Measurements from ENCODE around the gene FAM83G. TPM values are rescaled to one million over a fixed set of nuclear protein-coding genes. Genes with fewer than 3 reads are reported as not detected.
"Not testable (repeated sequence)": the region's sequence is repeated elsewhere in the genome, so short reads cannot be mapped to it uniquely, and the experiment has no call there.

Gene FAM83G, protein sequence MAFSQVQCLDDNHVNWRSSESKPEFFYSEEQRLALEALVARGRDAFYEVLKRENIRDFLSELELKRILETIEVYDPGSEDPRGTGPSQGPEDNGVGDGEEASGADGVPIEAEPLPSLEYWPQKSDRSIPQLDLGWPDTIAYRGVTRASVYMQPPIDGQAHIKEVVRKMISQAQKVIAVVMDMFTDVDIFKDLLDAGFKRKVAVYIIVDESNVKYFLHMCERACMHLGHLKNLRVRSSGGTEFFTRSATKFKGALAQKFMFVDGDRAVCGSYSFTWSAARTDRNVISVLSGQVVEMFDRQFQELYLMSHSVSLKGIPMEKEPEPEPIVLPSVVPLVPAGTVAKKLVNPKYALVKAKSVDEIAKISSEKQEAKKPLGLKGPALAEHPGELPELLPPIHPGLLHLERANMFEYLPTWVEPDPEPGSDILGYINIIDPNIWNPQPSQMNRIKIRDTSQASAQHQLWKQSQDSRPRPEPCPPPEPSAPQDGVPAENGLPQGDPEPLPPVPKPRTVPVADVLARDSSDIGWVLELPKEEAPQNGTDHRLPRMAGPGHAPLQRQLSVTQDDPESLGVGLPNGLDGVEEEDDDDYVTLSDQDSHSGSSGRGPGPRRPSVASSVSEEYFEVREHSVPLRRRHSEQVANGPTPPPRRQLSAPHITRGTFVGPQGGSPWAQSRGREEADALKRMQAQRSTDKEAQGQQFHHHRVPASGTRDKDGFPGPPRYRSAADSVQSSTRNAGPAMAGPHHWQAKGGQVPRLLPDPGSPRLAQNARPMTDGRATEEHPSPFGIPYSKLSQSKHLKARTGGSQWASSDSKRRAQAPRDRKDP
- 10 to 100 TPM; 18.9 to 40.4 (median 29.1) TPM for total RNA-seq
- long read RNA-seq, donor 1, full-length matches to known transcripts = 3 of 35 reads
- long read RNA-seq, donor 1, partial matches to known transcripts = 29 of 35 reads
- long read RNA-seq, donor 1, other reads (novel, unspliced or antisense) = 3 of 35 reads
- long read RNA-seq, donor 2, full-length matches to known transcripts = 1 of 4 reads
- long read RNA-seq, donor 2, partial matches to known transcripts = 0 of 4 reads
- long read RNA-seq, donor 2, other reads (novel, unspliced or antisense) = 3 of 4 reads

DNA sequence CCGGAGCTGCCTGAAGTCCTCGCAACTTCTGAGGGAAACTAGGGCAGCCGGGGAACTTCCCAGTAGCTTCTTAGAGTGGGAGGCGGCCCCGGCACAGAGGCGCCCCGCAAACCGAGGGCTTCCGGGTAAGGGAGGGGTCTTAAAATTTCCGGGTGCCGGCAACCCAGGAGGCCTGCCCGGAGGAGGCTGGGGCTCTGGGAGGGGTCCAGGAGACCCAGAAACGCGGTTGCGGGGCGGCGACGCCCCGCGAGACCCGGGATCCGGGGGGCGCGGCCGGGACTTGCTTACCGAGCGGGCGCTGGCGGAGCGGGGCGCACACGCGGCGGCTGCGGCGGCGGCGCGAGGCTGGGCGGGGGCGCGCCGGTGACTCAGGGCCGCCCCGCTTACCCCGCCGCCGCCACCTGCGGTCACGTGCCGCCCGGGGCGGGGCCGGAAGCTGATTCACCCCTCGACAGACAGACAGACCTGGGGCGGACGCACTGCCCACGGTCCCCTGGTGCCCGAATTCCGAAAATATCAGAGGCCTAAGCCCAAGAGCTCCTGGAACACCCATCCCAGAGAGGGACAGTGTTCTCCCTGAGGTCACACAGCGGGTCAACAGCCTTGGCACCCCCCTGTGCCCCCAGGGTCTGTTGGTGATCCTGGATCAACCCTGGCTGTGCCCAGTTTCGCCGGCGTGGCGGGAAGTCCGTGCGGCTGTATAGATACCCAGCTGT lies at the start of gene FAM83G:
Gene FAM83G (minus strand): TSS at position 344 of the 716 bp plus-strand sequence. CDS start 723 bp downstream, outside the sequence.
- H3K4me1 ChIP-seq (ENCODE audit: low read depth) = peaks cover 29% of the 10 kb centered on the region
- H3K9me3 ChIP-seq = no peaks in the 10 kb centered on the region
- H3K4me3 ChIP-seq = peak within 1 kb of the TSS; percentile 57
- intact Hi-C loops (cut with DNase I, micrococcal nuclease) = no loop called here
- peak; percentile 93 to 96 (median 94) for DNase-seq
- H3K36me3 ChIP-seq (ENCODE audit: low read depth) = no peaks in the 10 kb centered on the region
- peak; percentile 85 for ATAC-seq
- TF ChIP-seq CTCF (IDR thresholded peaks at IDR 0.05) = no peak

DNA sequence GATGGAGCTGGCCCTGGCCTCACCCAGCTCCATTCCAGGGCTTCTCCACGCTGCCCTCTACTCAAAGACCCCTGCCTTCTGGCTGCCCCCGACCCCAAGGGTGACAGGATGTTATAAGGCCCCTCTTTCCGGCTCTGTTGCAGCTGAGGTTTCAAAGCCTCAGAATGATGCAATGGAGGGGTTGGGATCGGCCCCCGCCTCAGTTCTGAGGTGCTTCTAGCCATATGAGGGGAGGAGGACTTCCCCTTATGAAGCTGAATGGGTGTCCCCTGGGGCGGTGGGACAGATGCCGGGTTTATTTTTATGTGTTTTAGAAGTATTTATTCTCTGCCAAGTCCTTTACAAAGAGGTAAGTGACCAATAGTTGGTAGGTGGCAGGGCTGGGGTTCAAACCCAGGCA lies 44.3 kb upstream of the FAM83G start:
- H3K9me3 ChIP-seq; H3K4me3 ChIP-seq; H3K36me3 ChIP-seq (ENCODE audit: low read depth); H3K4me1 ChIP-seq (ENCODE audit: low read depth); DNase-seq; ATAC-seq; intact Hi-C loops (cut with DNase I, micrococcal nuclease): not testable (repeated sequence)

DNA sequence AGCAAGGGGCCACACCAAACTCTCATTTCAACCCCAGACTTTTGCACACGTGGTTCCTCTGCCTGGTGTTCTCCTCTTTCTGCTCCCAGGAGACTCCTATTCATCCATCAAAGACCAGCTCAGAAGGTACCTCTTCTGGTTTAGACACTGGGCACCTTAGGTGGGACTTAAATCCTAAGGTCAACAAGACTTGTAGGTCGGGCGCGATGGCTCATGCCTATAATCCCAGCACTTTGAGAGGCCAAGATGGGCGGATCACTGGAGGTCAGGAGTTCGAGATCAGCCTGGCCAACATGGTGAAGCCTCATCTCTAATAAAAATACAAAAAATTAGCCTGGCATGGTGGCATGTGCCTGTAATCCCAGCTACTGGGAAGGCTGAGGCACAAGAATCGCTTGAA lies 42.9 kb upstream of the FAM83G start:
- intact Hi-C loops (cut with DNase I, micrococcal nuclease); H3K36me3 ChIP-seq (ENCODE audit: low read depth); H3K9me3 ChIP-seq; H3K4me3 ChIP-seq; DNase-seq; H3K4me1 ChIP-seq (ENCODE audit: low read depth); ATAC-seq: not testable (repeated sequence)

DNA sequence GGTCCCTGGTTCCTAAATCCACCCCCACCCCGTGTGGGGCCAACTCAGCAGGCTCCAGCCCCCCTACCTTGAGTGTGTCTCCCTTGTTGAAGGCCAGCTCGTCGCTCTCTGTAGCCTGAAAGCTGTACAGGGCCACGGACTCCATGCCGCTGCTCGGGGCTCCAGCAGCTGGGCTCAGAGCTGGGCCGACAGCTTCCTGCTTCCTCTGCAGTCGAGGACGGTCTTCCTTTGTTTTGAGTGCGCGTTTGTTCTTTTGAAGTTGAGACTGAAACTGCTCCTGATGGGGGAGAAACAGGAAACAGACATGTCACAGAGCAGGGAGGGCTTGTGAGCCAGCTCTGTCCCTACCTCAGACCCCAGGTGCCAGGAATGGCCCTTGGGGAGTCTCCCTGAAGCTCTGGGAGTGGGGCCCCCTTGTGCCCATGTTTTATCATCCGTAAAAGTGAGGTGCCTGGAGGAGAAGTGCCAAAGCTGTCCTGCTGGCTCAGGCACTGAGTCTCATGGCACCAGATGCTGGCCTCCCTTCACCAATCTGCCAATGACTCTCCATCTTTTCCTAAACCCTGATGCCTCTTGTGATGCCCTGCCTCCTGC lies 42.3 kb upstream of the FAM83G start, which contains the start of gene GRAP:
Gene GRAP (minus strand): TSS at position 176 of the 594 bp plus-strand sequence. CDS start 31 bp downstream, at position 145.
- H3K36me3 ChIP-seq (ENCODE audit: low read depth); H3K4me3 ChIP-seq; H3K9me3 ChIP-seq; intact Hi-C loops (cut with DNase I, micrococcal nuclease); H3K4me1 ChIP-seq (ENCODE audit: low read depth); DNase-seq: not testable (repeated sequence)
- ATAC-seq = peak; percentile 60

DNA sequence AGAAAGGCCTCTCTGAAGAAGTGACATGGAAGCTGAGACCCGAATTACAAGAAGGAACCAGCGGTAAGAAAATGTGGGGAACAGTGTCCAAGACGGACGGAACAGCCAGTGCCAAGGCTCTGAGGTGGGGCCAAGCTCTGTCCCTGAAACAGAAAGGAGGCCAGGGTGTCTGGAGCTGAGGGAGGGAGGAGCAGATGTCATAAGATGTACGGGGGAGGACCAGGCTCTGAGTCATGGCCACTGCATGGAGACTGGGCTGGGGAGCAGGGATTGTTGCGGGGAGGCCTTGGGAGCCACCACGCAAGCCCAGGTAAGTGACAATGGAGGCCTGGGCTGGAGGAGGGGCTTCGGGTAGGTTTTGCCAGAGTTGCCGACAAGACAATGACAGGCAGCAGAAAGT lies 40.1 kb upstream of the FAM83G start:
- DNase-seq; H3K4me1 ChIP-seq (ENCODE audit: low read depth); H3K9me3 ChIP-seq; H3K4me3 ChIP-seq; ATAC-seq; intact Hi-C loops (cut with DNase I, micrococcal nuclease); H3K36me3 ChIP-seq (ENCODE audit: low read depth): not testable (repeated sequence)

DNA sequence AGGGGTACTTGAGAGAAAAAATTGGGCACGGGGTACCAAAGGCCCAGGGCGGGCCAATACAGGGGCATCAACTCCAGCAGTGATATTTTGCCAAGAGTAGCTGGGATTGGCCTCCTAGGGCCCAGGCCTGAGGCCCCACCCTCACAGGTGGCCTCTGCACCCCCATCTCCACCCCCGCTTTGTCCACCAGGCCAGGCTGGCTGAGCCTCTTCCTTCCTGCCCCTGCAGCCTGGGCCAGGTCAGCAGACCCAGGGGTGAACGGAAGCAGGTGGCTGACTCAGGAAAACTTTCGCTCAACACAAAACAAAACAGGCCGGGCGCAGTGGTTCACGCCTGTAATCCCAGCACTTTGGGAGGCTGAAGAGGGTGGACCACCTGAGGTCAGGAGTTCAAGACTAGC lies 38.5 kb upstream of the FAM83G start:
- ATAC-seq = peak; percentile 36
- H3K4me1 ChIP-seq (ENCODE audit: low read depth); H3K9me3 ChIP-seq; intact Hi-C loops (cut with DNase I, micrococcal nuclease); H3K36me3 ChIP-seq (ENCODE audit: low read depth); DNase-seq; H3K4me3 ChIP-seq: not testable (repeated sequence)

GRCh38 chr17:19042369-19042768 lies 37.8 kb upstream of the FAM83G start:
- H3K36me3 ChIP-seq (ENCODE audit: low read depth); ATAC-seq; intact Hi-C loops (cut with DNase I, micrococcal nuclease); H3K4me1 ChIP-seq (ENCODE audit: low read depth); DNase-seq; H3K9me3 ChIP-seq; H3K4me3 ChIP-seq: not testable (repeated sequence)

- intact Hi-C loops (cut with DNase I, micrococcal nuclease); H3K36me3 ChIP-seq (ENCODE audit: low read depth); DNase-seq; H3K4me1 ChIP-seq (ENCODE audit: low read depth); ATAC-seq; H3K4me3 ChIP-seq; H3K9me3 ChIP-seq: not testable (repeated sequence)
Observed at GRCh38 chr17:19041871-19042270, 37.3 kb upstream of the FAM83G start.

DNA sequence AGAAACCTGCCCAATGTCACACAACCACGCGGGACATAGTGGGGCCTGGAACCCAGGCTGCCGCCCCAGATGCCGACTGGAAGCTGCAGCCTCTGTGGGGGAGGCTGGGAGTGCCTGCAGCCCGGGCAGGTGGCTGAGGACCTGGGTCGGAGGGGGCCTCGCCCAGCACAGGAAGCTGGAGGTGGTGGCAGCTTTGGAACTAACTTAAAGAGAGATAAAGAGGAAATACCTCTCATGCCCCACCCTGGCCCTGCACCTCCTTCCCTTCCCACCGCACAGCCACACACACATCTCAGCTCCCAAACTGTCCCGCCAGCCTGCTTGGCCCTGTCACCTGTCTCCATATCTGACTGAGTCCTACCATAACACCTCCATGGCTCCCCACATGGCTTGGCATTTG lies 35.8 kb upstream of the FAM83G start:
- H3K4me1 ChIP-seq (ENCODE audit: low read depth); H3K4me3 ChIP-seq; H3K36me3 ChIP-seq (ENCODE audit: low read depth); H3K9me3 ChIP-seq; DNase-seq; intact Hi-C loops (cut with DNase I, micrococcal nuclease): not testable (repeated sequence)
- ATAC-seq = peak; percentile 9

GRCh38 chr17:19038730-19039129 lies 34.2 kb upstream of the FAM83G start:
- intact Hi-C loops (cut with DNase I, micrococcal nuclease); H3K36me3 ChIP-seq (ENCODE audit: low read depth); DNase-seq; H3K9me3 ChIP-seq; H3K4me3 ChIP-seq; H3K4me1 ChIP-seq (ENCODE audit: low read depth): not testable (repeated sequence)
- peak; percentile 3 for ATAC-seq

DNA sequence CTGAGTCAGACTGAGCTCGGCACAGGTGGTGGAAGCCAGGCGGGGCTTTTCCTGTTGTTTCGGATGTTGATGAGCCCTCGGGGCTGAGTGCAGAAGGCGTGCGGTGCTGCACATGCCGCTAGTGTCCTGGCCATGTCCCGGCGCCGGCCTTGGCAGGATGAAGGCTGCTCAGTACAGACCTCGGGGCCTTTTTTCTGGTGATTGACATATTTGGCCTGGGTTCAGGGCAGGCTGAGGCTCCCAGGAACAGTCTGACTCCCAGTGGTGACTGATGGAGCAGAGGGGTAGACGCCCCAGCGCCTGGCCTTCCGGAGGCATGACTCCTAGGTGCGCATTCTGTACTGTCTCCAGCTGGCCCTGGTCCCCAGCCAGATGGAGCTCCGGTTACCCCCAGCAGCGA lies 33.4 kb upstream of the FAM83G start:
- intact Hi-C loops (cut with DNase I, micrococcal nuclease) = not testable (repeated sequence)

DNA sequence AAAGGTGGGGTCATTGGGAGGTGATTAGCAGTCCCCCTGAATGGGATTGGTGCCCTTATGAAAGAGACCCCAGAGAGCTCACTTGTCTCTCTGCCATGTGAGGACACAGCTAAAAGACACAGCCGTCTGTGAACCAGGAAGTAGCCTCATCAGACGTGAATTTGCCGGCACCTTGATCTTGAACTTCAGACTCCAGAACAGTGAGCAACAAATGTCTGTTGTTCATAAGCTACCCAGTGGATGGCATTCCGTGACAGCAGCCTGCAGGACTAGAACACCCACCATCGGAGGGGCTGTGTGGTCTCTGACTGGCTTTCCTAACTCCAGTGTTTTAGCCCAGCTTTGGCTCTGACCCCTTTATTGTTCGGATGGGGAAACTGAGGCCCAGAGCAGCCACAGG lies 33.0 kb upstream of the FAM83G start:
- H3K9me3 ChIP-seq; H3K4me3 ChIP-seq; H3K4me1 ChIP-seq (ENCODE audit: low read depth); intact Hi-C loops (cut with DNase I, micrococcal nuclease); H3K36me3 ChIP-seq (ENCODE audit: low read depth); DNase-seq: not testable (repeated sequence)
- ATAC-seq = peak; percentile 75

More for the DNA sequence above, 33.4 kb upstream of the FAM83G start:
- H3K9me3 ChIP-seq; H3K36me3 ChIP-seq (ENCODE audit: low read depth); DNase-seq; H3K4me3 ChIP-seq; H3K4me1 ChIP-seq (ENCODE audit: low read depth): not testable (repeated sequence)
- ATAC-seq = peak; percentile 65

Data from mucosa of descending colon (tissue), 3 donors.